HG03045 (cell line): ENCODE measurements around the gene EHF.

Experiments
- ATAC-seq: cut with Tn5 transposase; IDR thresholded peaks from one replicate; pipeline ENCODE4 v1.9.1; 2021; ENCODE audit warnings: mild to moderate bottlenecking, moderate library complexity; ENCODE audit not compliant: unreplicated experiment

The EHF gene

GRCh38 chr11:34623463-34623862 is 2.6 kb downstream of the EHF start:
- ATAC-seq: no peak

- ATAC-seq: peak; percentile 82
Observed at GRCh38 chr11:34624069-34624468, 3.2 kb downstream of the EHF start.

- no peak for ATAC-seq
Observed at GRCh38 chr11:34625576-34625975, 4.7 kb downstream of the EHF start.

DNA sequence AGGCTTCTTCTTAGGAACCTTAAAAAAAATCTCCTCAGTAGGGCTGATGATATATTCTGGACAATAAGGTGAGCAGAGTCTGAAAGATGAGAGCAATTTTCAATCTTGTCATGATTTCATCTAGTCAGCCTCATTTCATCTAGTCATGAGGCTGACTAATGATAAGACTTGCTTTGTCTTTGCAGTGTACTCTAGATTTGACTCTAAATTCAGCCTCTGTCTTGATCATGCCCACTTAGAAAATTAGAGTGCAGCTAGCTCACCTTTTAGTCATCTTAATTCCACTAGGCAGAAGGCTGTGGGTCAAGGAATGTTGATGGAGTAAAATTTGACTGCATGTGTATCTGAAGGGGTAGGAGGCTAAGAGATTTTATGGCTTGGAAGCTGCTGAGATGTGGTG is 5.5 kb downstream of the EHF start:
- ATAC-seq: no peak

DNA sequence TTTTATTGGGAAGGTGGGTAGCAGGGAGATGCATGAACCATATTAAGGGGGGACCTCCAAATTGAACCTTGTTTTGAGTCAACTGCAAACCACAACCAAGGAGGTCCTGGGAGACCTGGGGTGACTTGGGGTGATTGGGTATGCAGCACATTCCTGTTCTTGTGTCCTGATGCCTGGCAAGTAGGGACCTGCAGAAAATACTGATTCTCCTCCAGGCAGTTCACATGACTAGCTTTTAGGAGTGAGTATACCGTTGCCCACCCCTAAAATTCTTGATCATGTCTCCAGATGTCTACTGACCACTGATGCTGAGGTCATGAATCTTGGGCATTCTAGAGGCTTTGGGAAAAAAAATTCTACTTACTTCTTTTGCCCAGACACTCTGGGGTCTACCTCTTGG is 6.3 kb downstream of the EHF start:
- no peak for ATAC-seq

DNA sequence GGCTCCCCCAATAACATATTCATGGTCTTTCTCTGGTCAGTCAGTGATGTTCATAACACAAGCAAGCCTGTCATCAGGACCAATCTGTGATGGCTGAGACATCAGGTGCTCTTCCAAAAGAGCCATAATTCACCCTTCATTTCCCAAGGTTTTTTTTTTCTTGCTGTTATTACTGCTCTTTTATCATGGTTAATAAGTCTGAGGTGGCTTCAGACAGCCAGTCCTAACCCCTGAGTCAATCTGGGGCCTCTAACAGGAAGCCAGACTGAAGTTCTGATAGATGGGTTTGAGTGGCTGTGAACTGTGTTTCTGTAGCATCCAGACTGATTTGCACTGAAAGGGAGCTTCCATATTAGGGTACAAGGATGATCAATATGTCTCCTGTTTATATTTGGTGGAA is 8.8 kb downstream of the EHF start:
- ATAC-seq: no peak

DNA sequence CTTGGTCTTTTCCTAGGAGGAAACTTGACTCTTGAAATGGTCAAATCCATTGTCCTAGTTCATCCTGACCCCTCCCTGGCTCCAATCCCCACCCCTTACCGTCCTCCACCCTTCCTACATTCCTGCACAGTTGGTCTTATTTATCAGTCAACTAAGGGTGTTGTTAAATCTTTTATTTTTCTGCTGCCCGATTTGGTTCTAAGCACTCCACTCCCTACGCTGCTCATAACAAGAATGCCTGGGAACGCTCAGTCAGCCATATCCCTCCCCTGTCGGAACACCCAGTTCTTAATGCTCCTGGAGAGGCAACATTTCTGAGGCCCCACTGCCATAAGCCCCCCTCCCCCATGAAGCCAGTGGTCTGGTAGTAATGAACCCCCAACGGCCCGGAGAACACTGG is 9.7 kb downstream of the EHF start:
- ATAC-seq: no peak

GRCh38 chr11:34631297-34631696 is 10.4 kb downstream of the EHF start:
- no peak for ATAC-seq

GRCh38 chr11:34631737-34632104 is 10.8 kb downstream of the EHF start:
- no peak for ATAC-seq

DNA sequence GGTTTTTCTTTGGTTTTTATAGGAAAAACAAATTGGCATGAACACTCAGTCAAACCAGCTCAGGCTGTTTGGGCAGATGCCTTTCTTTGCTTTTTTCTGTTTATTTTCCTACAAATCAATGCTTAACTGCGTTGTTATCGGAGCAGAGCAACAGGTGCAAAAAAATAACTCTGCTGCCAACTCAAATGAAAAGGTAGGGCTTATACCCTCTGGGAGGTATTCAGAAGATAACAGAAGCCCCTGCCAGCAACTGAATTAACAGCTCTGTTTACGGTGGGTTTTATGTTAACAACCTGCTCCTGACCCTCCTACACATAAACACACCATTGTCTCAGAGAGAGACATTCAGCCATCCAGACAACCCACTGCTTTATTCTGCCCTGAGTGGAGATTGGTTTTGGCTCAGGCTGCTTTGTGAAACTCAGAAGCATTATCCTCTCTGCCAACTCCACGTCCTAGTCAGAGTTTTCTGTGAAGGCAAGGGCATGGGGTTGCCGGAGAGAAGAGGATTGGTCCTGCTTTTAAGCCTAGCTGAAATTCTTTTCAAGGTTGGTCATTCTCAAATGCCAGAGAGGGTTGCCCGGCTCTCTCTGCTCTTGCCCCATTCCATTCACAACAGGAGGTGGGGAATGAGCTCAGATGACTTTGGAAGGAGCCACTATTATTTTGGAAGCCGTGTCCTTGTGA is 11.4 kb downstream of the EHF start:
- no peak for ATAC-seq

- ATAC-seq: no peak
Observed at GRCh38 chr11:34633640-34633989, 12.7 kb downstream of the EHF start.

DNA sequence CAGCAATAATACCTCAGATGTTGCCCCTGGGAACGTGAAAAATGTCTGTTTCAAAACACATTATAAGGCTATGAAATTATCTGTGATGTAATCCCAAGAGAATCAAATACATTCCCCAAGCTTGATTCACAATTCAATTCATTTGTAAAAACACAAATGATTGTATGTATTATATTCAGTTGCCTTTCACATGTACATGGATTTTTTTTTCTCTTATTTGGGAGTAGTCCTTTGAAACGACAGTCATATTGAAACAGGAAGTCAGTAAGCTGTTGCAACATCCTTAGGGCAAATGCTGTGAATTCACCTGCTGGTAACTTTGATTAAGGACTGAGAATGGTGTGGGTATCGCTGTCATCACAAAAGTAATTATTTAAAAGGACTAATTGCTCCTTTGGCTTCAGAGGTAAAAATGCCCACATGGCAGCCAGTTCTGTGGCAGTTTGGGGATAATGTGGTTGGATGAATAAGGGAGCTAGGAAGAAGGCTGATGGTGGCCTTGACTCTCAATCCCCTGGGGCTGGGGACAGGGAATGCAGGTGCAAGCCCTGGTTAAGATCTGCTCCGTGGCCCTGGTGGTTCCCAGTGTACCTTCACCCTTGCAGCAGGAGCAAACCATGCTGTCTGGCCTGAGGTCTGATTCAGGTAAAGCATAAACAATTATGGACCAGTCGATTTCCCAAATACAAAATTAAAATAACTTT is 13.2 kb downstream of the EHF start:
- ATAC-seq: peak; percentile 71

- no peak for ATAC-seq
Observed at GRCh38 chr11:34634694-34635062, 13.8 kb downstream of the EHF start.

- ATAC-seq: no peak
Observed at GRCh38 chr11:34636127-34636526, 15.2 kb downstream of the EHF start.

DNA sequence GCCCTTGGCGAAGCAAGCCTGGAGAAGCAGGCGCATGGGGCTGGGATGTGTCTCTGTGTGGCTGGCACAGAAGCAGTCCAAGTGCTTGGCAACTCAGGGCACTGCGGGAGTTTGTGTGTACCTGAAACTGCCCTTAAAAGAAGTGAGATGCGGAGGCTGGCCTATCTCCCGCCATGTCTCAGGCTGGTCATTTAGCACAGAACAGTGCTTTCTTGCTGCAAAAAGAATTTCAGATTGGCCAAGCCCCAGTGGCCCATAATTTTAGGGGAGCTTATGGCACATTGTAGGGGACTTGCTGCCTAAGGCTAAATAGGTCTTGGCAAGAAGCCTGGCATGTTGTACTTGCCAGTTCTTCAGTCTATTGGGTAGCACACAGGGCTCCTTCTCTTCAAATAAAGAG is 16.4 kb downstream of the EHF start:
- no peak for ATAC-seq

GRCh38 chr11:34638897-34639296 is 18.0 kb downstream of the EHF start:
- ATAC-seq: no peak

GRCh38 chr11:34639545-34639944 is 18.7 kb downstream of the EHF start:
- no peak for ATAC-seq

DNA sequence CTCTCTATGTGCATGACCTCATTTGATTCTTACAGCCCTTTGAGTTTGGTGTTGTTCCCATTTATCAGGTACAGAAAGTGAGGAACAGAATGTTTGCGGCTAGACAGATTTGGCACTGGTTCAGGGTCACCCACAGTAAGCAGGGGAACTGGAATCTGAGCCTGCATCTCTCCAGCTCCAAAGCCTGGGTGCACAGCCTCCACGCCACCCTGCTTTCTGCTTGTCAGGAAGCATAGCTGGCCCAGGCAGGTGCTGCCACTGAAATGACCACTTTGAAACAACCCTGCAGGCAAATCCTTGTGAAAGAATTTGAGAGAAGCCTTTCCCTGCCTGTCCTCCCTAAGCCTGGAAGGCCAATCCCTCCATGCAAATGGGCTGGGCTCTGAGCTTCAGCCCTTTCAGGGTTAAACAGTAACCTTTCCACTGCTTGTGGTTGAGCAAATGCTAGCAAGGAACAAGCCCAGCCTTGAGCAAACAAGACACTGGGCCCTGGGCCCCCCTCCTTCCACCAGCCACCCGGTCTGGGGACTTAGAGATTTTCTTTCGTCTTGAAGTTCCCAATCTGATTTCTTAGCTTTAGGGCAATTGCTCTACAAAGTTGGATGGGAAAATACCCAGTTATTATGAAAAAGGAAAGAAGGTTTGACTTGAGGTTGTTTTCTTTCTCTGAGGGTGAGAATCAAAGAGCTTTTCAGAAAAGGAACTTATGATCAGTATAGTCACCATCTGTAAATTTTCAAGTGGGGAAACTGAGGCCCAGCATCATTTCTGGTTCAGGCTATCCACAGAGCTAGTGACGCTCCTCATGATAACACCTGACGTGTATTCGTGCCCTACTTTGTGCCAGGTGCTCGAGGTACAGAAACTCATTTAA is 19.4 kb downstream of the EHF start:
- ATAC-seq: no peak

DNA sequence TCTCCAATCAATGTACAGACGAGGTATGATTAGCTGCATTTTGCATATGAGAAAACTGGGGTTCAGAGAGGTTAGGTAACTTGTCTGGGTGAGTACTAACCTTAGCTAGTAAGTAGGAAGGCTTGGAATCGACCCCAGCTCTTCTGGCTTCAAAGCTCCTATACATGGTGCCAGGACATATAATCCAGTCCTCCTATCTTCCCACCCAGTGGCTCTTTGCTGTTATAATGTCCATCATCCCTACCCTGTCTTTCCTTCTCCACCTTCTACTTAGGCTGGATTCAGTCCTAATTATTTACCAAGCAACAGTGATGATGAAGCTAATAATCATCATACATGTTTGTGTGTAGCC is 20.0 kb downstream of the EHF start:
- ATAC-seq: no peak

GRCh38 chr11:34641456-34641855 is 20.6 kb downstream of the EHF start:
- no peak for ATAC-seq

- ATAC-seq: no peak
Observed at GRCh38 chr11:34642001-34642554, 21.2 kb downstream of the EHF start.

DNA sequence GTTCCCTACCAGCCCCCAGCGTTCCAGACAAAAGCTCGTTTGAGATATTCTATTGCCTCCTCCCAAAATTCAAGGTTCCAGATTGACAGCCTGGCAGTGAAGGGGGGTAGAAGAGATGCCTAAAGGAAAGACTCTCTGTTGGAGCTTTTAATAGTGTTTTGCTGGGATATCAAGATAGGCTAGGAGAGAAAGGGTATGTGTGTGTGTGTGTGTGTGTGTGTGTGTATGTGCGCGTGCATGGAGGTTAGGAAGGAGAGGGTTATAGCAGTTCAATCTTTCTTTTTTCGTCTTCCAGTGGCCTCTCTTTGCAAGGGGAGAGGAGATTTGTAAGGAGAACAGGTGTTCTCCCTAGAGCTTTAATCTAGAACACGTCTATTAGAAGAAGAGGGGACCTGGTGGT is 22.0 kb downstream of the EHF start:
- ATAC-seq: no peak
